ENCODE results near the gene PAX3.
A peak's percentile ranks its signal among the peaks of the same experiment; 100 is the strongest.

Gene PAX3

DNA sequence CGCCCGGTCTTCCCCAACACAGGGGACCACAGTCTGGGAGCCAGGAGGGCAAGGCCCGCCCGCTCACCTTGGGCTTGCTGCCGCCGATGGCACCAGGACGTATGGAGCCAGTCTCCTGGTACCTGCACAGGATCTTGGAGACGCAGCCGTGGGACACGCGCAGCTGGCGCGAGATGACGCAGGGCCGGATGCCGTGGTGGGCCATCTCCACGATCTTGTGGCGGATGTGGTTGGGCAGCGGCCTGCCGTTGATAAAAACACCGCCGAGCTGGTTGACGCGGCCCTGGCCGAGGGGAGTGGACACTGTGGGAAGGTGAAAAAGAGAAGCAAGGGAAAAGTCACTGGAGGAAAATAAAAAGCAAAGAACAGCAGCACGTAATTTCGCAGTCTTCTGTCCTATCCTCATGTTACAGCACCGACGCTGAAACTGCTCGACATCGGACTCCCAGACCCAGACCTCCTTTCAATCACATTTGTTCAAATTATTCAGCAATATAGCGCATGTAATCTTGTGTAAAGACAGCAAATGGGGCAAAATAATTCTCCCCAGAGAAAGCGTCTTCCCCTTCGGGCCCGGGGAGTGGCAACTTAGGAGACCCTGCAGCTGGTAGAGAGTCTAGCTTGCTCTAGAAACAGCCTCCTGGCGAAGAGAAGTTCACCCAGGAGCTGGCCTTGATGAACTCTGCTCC lies 1.7 kb downstream of the PAX3 start:
- no peaks in the 10 kb centered on the region for H3K36me3 ChIP-seq (ENCODE audit: control insufficient read depth in 1 of 2, insufficient read depth in 2 of 2, low read length in 2 of 2)
- no peak overlapping the region for H3K9ac ChIP-seq (ENCODE audit: low read depth in 1 of 2, low read length in 2 of 2)
- H3K27me3 ChIP-seq (ENCODE audit: control insufficient read depth in 1 of 2, insufficient read depth in 2 of 2, low read length in 2 of 2) = peaks cover 95 to 99% of the 10 kb centered on the region in 2 donors
- no peaks in the 10 kb centered on the region for H3K9me3 ChIP-seq (ENCODE audit: control insufficient read depth in 1 of 2, low read length in 2 of 2)
- H3K4me1 ChIP-seq (ENCODE audit: control insufficient read depth in 1 of 2, insufficient read depth in 2 of 2, low read length in 2 of 2) = peaks cover 13 to 19% of the 10 kb centered on the region in 2 donors
- no peak overlapping the region for H3K27ac ChIP-seq (ENCODE audit: low read depth, low read length)
- H3K4me3 ChIP-seq (ENCODE audit: low read depth in 1 of 2, low read length in 2 of 2) = no peak overlapping the region

DNA sequence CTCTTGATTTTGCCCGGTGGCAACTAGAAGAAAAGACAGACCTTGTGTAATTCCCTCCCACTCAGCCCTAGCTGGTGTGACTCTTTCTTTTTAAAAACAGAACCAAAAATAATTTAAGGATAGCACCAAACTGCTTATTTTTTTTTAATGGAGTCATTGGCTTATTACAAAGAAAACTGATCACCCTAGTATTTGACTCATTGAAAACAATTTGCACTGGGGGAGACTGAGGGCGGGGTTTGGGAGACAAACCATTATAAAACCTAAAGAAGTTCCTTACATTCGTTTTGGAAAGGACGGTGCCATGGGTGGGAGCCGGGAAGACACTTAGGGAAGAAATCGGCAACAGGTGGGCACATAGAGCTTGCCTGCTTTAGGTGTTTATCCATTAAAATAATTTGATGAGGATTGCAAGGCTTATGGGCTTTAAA lies 2.5 kb downstream of the PAX3 start:
- peaks cover 95 to 99% of the 10 kb centered on the region in 2 donors for H3K27me3 ChIP-seq (ENCODE audit: control insufficient read depth in 1 of 2, insufficient read depth in 2 of 2, low read length in 2 of 2)
- H3K36me3 ChIP-seq (ENCODE audit: control insufficient read depth in 1 of 2, insufficient read depth in 2 of 2, low read length in 2 of 2) = no peaks in the 10 kb centered on the region
- H3K9me3 ChIP-seq (ENCODE audit: control insufficient read depth in 1 of 2, low read length in 2 of 2) = no peaks in the 10 kb centered on the region
- H3K27ac ChIP-seq (ENCODE audit: low read depth, low read length) = no peak overlapping the region
- peaks cover 13 to 19% of the 10 kb centered on the region in 2 donors for H3K4me1 ChIP-seq (ENCODE audit: control insufficient read depth in 1 of 2, insufficient read depth in 2 of 2, low read length in 2 of 2)
- no peak overlapping the region for H3K4me3 ChIP-seq (ENCODE audit: low read depth in 1 of 2, low read length in 2 of 2)
- no peak overlapping the region for H3K9ac ChIP-seq (ENCODE audit: low read depth in 1 of 2, low read length in 2 of 2)

- H3K4me1 ChIP-seq (ENCODE audit: control insufficient read depth in 1 of 2, insufficient read depth in 2 of 2, low read length in 2 of 2) = peaks cover 13 to 19% of the 10 kb centered on the region in 2 donors
- no peak overlapping the region for H3K27ac ChIP-seq (ENCODE audit: low read depth, low read length)
- H3K36me3 ChIP-seq (ENCODE audit: control insufficient read depth in 1 of 2, insufficient read depth in 2 of 2, low read length in 2 of 2) = no peaks in the 10 kb centered on the region
- no peaks in the 10 kb centered on the region for H3K9me3 ChIP-seq (ENCODE audit: control insufficient read depth in 1 of 2, low read length in 2 of 2)
- no peak overlapping the region for H3K9ac ChIP-seq (ENCODE audit: low read depth in 1 of 2, low read length in 2 of 2)
- peak overlapping the region; percentile 13 to 36 for H3K4me3 ChIP-seq (ENCODE audit: low read depth in 1 of 2, low read length in 2 of 2)
- peaks cover 94 to 99% of the 10 kb centered on the region in 2 donors for H3K27me3 ChIP-seq (ENCODE audit: control insufficient read depth in 1 of 2, insufficient read depth in 2 of 2, low read length in 2 of 2)
These were observed 3.3 kb downstream of the PAX3 start for GRCh38 chr2:222295368-222296062.

DNA sequence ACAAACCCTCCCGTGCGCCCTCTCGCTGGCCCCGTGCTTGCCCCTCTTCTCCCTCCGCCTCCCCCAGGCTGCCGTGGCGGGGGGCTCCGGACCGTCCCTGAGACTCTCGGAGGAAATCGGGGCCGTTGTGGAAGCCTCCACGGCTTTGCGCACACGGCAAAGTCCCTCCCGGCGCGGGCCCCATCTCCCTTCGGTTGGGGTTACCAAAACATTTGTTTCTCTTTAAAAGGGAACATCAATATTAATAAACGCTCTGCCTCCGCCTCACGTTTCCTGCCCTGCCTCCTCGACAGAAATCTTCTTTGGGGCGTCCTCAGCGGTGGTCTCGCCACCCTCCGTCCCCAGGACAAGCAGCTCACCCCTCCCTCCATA lies 3.8 kb downstream of the PAX3 start:
- no peaks in the 10 kb centered on the region for H3K9me3 ChIP-seq (ENCODE audit: control insufficient read depth in 1 of 2, low read length in 2 of 2)
- no peak overlapping the region for H3K27ac ChIP-seq (ENCODE audit: low read depth, low read length)
- no peak overlapping the region for H3K9ac ChIP-seq (ENCODE audit: low read depth in 1 of 2, low read length in 2 of 2)
- H3K4me1 ChIP-seq (ENCODE audit: control insufficient read depth in 1 of 2, insufficient read depth in 2 of 2, low read length in 2 of 2) = peaks cover 13 to 19% of the 10 kb centered on the region in 2 donors
- no peaks in the 10 kb centered on the region for H3K36me3 ChIP-seq (ENCODE audit: control insufficient read depth in 1 of 2, insufficient read depth in 2 of 2, low read length in 2 of 2)
- peak overlapping the region; percentile 13 to 36 for H3K4me3 ChIP-seq (ENCODE audit: low read depth in 1 of 2, low read length in 2 of 2)
- H3K27me3 ChIP-seq (ENCODE audit: control insufficient read depth in 1 of 2, insufficient read depth in 2 of 2, low read length in 2 of 2) = peaks cover 94 to 99% of the 10 kb centered on the region in 2 donors

DNA sequence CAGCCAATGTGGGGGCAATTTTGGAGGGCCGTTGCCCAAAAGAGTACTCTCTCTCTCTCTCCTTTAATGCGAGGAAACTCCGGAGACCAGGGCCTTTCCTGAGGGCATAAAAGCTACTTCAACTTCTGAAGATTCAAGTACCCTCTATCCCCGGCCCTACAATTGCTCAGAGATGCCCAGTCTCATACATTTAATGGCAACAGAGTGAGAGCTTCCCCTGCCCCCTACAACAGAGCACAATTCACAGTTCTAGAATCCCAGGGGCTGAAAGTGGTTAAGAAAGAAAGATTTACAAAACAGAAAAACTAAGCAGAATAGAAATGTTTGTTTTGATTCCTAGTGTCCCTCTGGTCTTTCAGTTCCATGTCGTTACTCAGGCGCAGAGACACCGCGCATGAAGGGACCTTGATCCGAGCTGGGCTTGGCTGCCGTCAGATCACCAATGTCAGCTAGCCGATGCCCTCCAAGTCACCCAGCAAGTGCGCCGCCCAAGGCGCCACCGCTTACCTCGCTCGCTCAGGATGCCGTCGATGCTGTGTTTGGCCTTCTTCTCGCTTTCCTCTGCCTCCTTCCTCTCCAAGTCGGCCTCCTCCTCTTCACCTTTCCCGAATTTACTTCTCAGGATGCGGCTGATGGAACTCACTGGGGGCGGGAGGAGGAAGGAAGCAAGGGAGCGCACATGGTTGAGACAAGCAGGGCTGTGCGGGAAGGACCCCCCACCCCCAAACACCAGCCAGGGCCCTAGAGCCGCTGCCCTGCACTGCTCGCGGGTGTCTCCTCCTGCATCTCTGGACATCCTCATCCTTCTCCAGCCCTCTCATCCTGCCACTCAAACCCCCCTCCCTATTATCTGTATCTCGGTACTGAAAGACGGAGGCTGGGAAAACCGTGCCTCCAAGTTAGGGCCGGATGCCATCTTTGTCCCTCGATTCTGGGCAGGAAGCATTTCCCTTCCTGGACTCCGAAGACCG lies 4.9 kb downstream of the PAX3 start:
- no peaks in the 10 kb centered on the region for H3K9me3 ChIP-seq (ENCODE audit: control insufficient read depth in 1 of 2, low read length in 2 of 2)
- H3K4me3 ChIP-seq (ENCODE audit: low read depth in 1 of 2, low read length in 2 of 2) = no peak overlapping the region
- H3K4me1 ChIP-seq (ENCODE audit: control insufficient read depth in 1 of 2, insufficient read depth in 2 of 2, low read length in 2 of 2) = peaks cover 13 to 17% of the 10 kb centered on the region in 2 donors
- peaks cover 93 to 99% of the 10 kb centered on the region in 2 donors for H3K27me3 ChIP-seq (ENCODE audit: control insufficient read depth in 1 of 2, insufficient read depth in 2 of 2, low read length in 2 of 2)
- H3K9ac ChIP-seq (ENCODE audit: low read depth in 1 of 2, low read length in 2 of 2) = no peak overlapping the region
- H3K27ac ChIP-seq (ENCODE audit: low read depth, low read length) = no peak overlapping the region
- no peaks in the 10 kb centered on the region for H3K36me3 ChIP-seq (ENCODE audit: control insufficient read depth in 1 of 2, insufficient read depth in 2 of 2, low read length in 2 of 2)

GRCh38 chr2:222292149-222293134 lies 6.4 kb downstream of the PAX3 start:
- H3K36me3 ChIP-seq (ENCODE audit: control insufficient read depth in 1 of 2, insufficient read depth in 2 of 2, low read length in 2 of 2) = no peaks in the 10 kb centered on the region
- H3K9ac ChIP-seq (ENCODE audit: low read depth in 1 of 2, low read length in 2 of 2) = no peak overlapping the region
- no peak overlapping the region for H3K4me3 ChIP-seq (ENCODE audit: low read depth in 1 of 2, low read length in 2 of 2)
- no peak overlapping the region for H3K27ac ChIP-seq (ENCODE audit: low read depth, low read length)
- peaks cover 93 to 99% of the 10 kb centered on the region in 2 donors for H3K27me3 ChIP-seq (ENCODE audit: control insufficient read depth in 1 of 2, insufficient read depth in 2 of 2, low read length in 2 of 2)
- no peaks in the 10 kb centered on the region for H3K9me3 ChIP-seq (ENCODE audit: control insufficient read depth in 1 of 2, low read length in 2 of 2)
- H3K4me1 ChIP-seq (ENCODE audit: control insufficient read depth in 1 of 2, insufficient read depth in 2 of 2, low read length in 2 of 2) = peaks cover 8 to 10% of the 10 kb centered on the region in 2 donors

DNA sequence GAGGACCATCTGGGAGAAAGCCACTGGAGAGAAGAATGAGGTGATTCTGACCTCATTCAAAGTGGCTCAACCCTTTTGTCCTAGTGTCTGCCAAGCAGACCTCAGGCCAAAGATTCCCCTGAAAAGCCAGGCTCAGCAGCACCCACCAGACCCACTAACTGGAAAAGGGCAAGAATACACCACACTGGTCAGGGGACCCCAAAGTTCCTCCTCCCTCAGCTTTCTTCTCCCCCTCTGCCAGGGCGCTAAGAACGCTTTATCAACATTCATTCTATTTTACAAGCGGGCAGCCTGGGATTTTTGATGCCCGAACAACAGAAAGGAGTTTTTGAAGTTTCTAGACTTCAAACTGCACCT lies 7.3 kb downstream of the PAX3 start:
- H3K4me3 ChIP-seq (ENCODE audit: low read depth in 1 of 2, low read length in 2 of 2) = no peak overlapping the region
- no peaks in the 10 kb centered on the region for H3K9me3 ChIP-seq (ENCODE audit: control insufficient read depth in 1 of 2, low read length in 2 of 2)
- H3K36me3 ChIP-seq (ENCODE audit: control insufficient read depth in 1 of 2, insufficient read depth in 2 of 2, low read length in 2 of 2) = no peaks in the 10 kb centered on the region
- peaks cover 0 to 10% of the 10 kb centered on the region in 2 donors for H3K4me1 ChIP-seq (ENCODE audit: control insufficient read depth in 1 of 2, insufficient read depth in 2 of 2, low read length in 2 of 2)
- H3K27me3 ChIP-seq (ENCODE audit: control insufficient read depth in 1 of 2, insufficient read depth in 2 of 2, low read length in 2 of 2) = peaks cover 89 to 99% of the 10 kb centered on the region in 2 donors
- no peak overlapping the region for H3K9ac ChIP-seq (ENCODE audit: low read depth in 1 of 2, low read length in 2 of 2)
- H3K27ac ChIP-seq (ENCODE audit: low read depth, low read length) = no peak overlapping the region

GRCh38 chr2:222290736-222291484 lies 7.9 kb downstream of the PAX3 start:
- Histone ChIP-seq H3K9me3 (ENCODE audit: control insufficient read depth in 1 of 2, low read length in 2 of 2) (no peaks in the 10 kb centered on the region), H3K9ac (ENCODE audit: low read depth in 1 of 2, low read length in 2 of 2) (no peak overlapping the region), H3K36me3 (ENCODE audit: control insufficient read depth in 1 of 2, insufficient read depth in 2 of 2, low read length in 2 of 2) (no peaks in the 10 kb centered on the region), H3K27ac (ENCODE audit: low read depth, low read length) (no peak overlapping the region), H3K27me3 (ENCODE audit: control insufficient read depth in 1 of 2, insufficient read depth in 2 of 2, low read length in 2 of 2) (peaks cover 86 to 98% of the 10 kb centered on the region in 2 donors), H3K4me3 (ENCODE audit: low read depth in 1 of 2, low read length in 2 of 2) (no peak overlapping the region), H3K4me1 (ENCODE audit: control insufficient read depth in 1 of 2, insufficient read depth in 2 of 2, low read length in 2 of 2) (peaks cover 0 to 10% of the 10 kb centered on the region in 2 donors)

GRCh38 chr2:222290401-222290735 lies 8.4 kb downstream of the PAX3 start:
- Histone ChIP-seq H3K36me3 (ENCODE audit: control insufficient read depth in 1 of 2, insufficient read depth in 2 of 2, low read length in 2 of 2) (no peaks in the 10 kb centered on the region), H3K27ac (ENCODE audit: low read depth, low read length) (no peak overlapping the region), H3K9me3 (ENCODE audit: control insufficient read depth in 1 of 2, low read length in 2 of 2) (no peaks in the 10 kb centered on the region), H3K27me3 (ENCODE audit: control insufficient read depth in 1 of 2, insufficient read depth in 2 of 2, low read length in 2 of 2) (peaks cover 81 to 98% of the 10 kb centered on the region in 2 donors), H3K4me3 (ENCODE audit: low read depth in 1 of 2, low read length in 2 of 2) (no peak overlapping the region), H3K4me1 (ENCODE audit: control insufficient read depth in 1 of 2, insufficient read depth in 2 of 2, low read length in 2 of 2) (peaks cover 0 to 7% of the 10 kb centered on the region in 2 donors), H3K9ac (ENCODE audit: low read depth in 1 of 2, low read length in 2 of 2) (no peak overlapping the region)

Data from duodenal mucosa (tissue), 2 donors.